Gastroesophageal sphincter (tissue), 3 donors: ENCODE measurements around the gene ANGPT4.
"Not testable (repeated sequence)": the region's sequence is repeated elsewhere in the genome, so short reads cannot be mapped to it uniquely, and the experiment has no call there.

Source experiments
- EP300 ChIP-seq: sonication (generic); formaldehyde crosslinking; IDR thresholded peaks from one replicate; pipeline ENCODE4 v1.6.1; 2017; ENCODE audit warnings: antibody characterized with exemption, mild to moderate bottlenecking
- POLR2A ChIP-seq, 2 donors: fragments of 450-650 bp; IDR thresholded peaks; one replicate each; pipeline ENCODE4 v1.6.1; 2017; ENCODE audit warnings: antibody characterized with exemption in 2 of 2, mild to moderate bottlenecking in 2 of 2, moderate library complexity in 1 of 2
- POLR2AphosphoS5 ChIP-seq: sonication (generic); formaldehyde crosslinking; IDR thresholded peaks from one replicate; pipeline ENCODE4 v1.6.1; 2017; ENCODE audit warnings: antibody characterized with exemption
- TF ChIP-seq, protein P1 (sequence below), 4 experiments: fragments of 200-600 bp in 2 of 4; fragments of 450-650 bp in 2 of 4; sonication (generic) in 1 of 4; IDR thresholded peaks; one replicate each; pipeline ENCODE4 v1.5.1; 2017 to 2019; ENCODE audit warnings: antibody characterized with exemption in 4 of 4, mild to moderate bottlenecking in 2 of 4, moderate library complexity in 2 of 4

DNA sequence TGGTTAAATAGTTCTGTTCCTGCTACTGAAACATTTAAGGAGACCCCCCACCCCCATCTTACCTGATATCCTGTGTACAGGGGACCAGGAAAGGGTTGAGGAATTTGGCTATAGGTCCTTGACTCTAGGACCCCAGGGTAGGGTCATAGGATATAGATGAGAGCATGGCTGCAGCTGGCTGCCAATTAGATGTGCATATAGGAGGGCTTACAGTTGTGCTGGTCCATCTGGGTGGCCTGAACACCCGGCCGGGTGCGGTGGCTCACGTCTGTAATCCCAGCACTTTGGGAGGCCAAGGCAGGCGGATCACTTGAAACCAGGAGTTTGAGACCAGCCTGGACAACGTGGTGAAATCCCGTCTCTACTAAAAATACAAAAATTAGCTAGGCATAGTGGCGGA, 67.4 kb downstream of the ANGPT4 start:
- TF ChIP-seq, protein P1, sequence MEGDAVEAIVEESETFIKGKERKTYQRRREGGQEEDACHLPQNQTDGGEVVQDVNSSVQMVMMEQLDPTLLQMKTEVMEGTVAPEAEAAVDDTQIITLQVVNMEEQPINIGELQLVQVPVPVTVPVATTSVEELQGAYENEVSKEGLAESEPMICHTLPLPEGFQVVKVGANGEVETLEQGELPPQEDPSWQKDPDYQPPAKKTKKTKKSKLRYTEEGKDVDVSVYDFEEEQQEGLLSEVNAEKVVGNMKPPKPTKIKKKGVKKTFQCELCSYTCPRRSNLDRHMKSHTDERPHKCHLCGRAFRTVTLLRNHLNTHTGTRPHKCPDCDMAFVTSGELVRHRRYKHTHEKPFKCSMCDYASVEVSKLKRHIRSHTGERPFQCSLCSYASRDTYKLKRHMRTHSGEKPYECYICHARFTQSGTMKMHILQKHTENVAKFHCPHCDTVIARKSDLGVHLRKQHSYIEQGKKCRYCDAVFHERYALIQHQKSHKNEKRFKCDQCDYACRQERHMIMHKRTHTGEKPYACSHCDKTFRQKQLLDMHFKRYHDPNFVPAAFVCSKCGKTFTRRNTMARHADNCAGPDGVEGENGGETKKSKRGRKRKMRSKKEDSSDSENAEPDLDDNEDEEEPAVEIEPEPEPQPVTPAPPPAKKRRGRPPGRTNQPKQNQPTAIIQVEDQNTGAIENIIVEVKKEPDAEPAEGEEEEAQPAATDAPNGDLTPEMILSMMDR (IDR thresholded peaks at IDR 0.05): not testable (repeated sequence)
- TF ChIP-seq POLR2A (IDR thresholded peaks at IDR 0.05); POLR2AphosphoS5; EP300: not testable (repeated sequence)
